Ascending aorta (tissue), 2 donors: Measurements from ENCODE around the gene CLEC20A. TPM values are rescaled to one million over a fixed set of nuclear protein-coding genes. Genes with fewer than 3 reads are reported as not detected.

Experiments
- DNase-seq, 2 donors: peaks; one replicate each; pipeline ENCODE4 v3.0.0-alpha.2; 2019; ENCODE audit warnings: low spot score in 2 of 2
- H3K27ac ChIP-seq, 2 donors: fragments of 200-600 bp; sonication (generic); one replicate each; pipeline ENCODE4 v1.5.1; 2016 to 2017; ENCODE audit warnings: mild to moderate bottlenecking in 1 of 2
- H3K27me3 ChIP-seq: fragments of 200-600 bp; sonication (generic); one replicate; pipeline ENCODE4 v1.5.1; 2017
- H3K36me3 ChIP-seq, 2 donors: fragments of 200-600 bp; sonication (generic); one replicate each; pipeline ENCODE4 v1.5.1; 2016
- H3K4me1 ChIP-seq, 2 donors: fragments of 200-600 bp; sonication (generic); one replicate each; pipeline ENCODE4 v1.5.1; 2016 to 2017; ENCODE audit warnings: mild to moderate bottlenecking in 1 of 2
- H3K4me3 ChIP-seq, 2 donors: fragments of 200-600 bp; sonication (generic); one replicate each; pipeline ENCODE4 v1.5.1; 2016 to 2017; ENCODE audit warnings: mild to moderate bottlenecking in 1 of 2
- H3K9me3 ChIP-seq, 2 donors: fragments of 200-600 bp; sonication (generic); one replicate each; pipeline ENCODE4 v1.5.1; 2016
- intact Hi-C: fragments of 100-400 bp; cut with DNase I; formaldehyde crosslinking; loops from one replicate; pipeline ENCODE4 v1.15.1; 2023
- total RNA-seq: library from RNA; depleted of rRNA; stranded (reverse); fragments of >200 nt; gene quantifications from one replicate; pipeline ENCODE4 v1.1.0, GENCODE V29; 2016
- TF ChIP-seq, protein P1 (sequence below), 3 experiments: fragments of 200-600 bp in 2 of 3; fragments of 450-650 bp in 1 of 3; sonication (generic) in 2 of 3; IDR thresholded peaks; one replicate each; pipeline ENCODE4 v1.5.1; 2016 to 2019; ENCODE audit warnings: antibody characterized with exemption in 3 of 3, mild to moderate bottlenecking in 1 of 3, moderate library complexity in 1 of 3

Gene CLEC20A
- total RNA-seq, 1 donor from 2014 or later: not detected

DNA sequence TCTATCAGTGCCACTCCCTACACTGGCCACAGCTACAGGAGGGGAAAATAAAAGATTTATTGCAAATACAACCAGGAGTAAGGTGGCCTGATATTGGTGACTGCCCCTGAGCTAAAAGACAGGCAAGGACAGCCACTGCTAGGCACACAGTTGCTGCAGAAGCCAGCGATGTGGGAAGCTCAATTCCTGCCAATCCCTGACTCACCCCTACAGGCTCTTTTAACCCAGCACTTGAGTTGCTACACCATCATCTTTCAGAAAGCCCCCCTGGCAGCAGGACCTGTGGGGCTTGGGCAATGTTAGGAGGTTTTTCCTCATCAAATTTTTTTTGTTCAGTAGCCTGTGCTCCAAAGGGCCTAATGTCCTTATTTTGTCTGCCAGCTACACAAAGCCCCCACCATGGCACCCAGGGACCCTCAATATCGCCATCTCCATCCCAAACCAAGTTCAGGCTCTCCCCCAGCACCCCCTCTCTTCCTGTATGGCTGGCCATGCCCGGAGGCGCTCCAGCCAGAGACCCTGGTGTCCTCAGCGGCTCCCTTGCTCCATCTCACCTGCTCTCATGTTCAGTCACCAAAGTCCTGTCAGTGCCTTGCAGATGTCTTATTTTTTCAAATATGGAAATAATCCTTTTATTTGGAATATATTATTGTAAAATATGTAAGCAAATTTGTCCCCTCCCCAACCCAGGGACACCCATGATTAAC, 13.4 kb downstream of the CLEC20A start:
- DNase-seq: no peak
- intact Hi-C loops: loop anchor here (10.0 kb wide), 1 partner anchor 179 kb away; no protein-coding TSS in a partner anchor
- no peaks in the 10 kb centered on the region for H3K27me3 ChIP-seq

GRCh38 chr1:178477841-178478240, 18.9 kb downstream of the CLEC20A start:
- Histone ChIP-seq H3K4me1 (no peaks in the 10 kb centered on the region), H3K36me3 (peaks cover 15 to 32% of the 10 kb centered on the region in 2 donors), H3K9me3 (no peaks in the 10 kb centered on the region), H3K4me3 (no peak overlapping the region), H3K27ac (no peak overlapping the region), H3K27me3 (no peaks in the 10 kb centered on the region)
- TF ChIP-seq, protein P1, sequence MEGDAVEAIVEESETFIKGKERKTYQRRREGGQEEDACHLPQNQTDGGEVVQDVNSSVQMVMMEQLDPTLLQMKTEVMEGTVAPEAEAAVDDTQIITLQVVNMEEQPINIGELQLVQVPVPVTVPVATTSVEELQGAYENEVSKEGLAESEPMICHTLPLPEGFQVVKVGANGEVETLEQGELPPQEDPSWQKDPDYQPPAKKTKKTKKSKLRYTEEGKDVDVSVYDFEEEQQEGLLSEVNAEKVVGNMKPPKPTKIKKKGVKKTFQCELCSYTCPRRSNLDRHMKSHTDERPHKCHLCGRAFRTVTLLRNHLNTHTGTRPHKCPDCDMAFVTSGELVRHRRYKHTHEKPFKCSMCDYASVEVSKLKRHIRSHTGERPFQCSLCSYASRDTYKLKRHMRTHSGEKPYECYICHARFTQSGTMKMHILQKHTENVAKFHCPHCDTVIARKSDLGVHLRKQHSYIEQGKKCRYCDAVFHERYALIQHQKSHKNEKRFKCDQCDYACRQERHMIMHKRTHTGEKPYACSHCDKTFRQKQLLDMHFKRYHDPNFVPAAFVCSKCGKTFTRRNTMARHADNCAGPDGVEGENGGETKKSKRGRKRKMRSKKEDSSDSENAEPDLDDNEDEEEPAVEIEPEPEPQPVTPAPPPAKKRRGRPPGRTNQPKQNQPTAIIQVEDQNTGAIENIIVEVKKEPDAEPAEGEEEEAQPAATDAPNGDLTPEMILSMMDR (IDR thresholded peaks at IDR 0.05): no peak
- no peak for DNase-seq
- intact Hi-C loops: no loop called here

More for the DNA sequence above, 13.4 kb downstream of the CLEC20A start:
- H3K4me1 ChIP-seq: peaks cover 0 to 4% of the 10 kb centered on the region in 2 donors
- H3K9me3 ChIP-seq: no peaks in the 10 kb centered on the region
- TF ChIP-seq, protein P1 (IDR thresholded peaks at IDR 0.05): no peak
- H3K36me3 ChIP-seq: peaks cover 0 to 4% of the 10 kb centered on the region in 2 donors
- no peak overlapping the region for H3K27ac ChIP-seq
- H3K4me3 ChIP-seq: no peak overlapping the region

DNA sequence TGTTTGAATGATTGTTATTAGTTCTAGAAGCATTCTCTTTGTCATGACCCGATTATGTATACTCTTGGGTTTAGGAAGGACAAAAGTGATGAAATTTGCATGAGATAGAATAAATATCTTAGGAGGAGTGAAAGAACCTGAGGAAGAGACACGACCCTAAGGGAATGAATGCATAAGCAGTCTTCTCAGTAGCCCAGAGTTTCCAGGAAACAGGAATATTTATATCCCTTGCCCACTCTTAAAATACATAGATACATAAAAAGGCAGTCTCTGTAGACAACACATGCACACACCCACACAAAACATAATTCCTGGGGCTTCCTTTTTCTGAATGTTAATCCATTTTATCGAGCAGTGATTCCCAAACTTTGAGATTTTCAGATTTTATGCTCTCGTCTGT, 19.4 kb downstream of the CLEC20A start:
- intact Hi-C loops: no loop called here
- Histone ChIP-seq H3K9me3 (no peaks in the 10 kb centered on the region), H3K27me3 (no peaks in the 10 kb centered on the region), H3K4me1 (no peaks in the 10 kb centered on the region), H3K27ac (no peak overlapping the region), H3K36me3 (peaks cover 15 to 37% of the 10 kb centered on the region in 2 donors), H3K4me3 (no peak overlapping the region)
- DNase-seq: no peak
- TF ChIP-seq, protein P1 (IDR thresholded peaks at IDR 0.05): no peak

DNA sequence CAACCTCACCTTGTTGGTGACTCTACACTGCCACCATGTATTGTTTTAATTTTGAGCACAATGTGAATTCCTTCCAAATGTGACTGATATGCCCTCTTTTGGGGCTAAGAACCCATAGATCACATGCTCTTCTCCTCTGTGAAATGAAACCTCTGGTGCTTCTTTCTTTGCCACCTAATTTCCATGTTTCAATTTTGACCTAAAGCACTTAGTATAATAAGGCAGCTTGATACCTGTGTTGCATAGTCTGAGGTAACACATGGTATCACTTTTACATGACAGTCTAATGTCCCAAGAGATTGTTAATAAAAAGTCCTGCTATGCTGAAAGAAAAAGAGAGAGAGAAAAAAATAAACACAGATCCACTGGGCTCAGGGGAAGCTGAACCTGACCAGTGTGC, 24.2 kb downstream of the CLEC20A start:
- no peaks in the 10 kb centered on the region for H3K9me3 ChIP-seq
- TF ChIP-seq, protein P1 (IDR thresholded peaks at IDR 0.05): no peak
- no peak for DNase-seq
- intact Hi-C loops: no loop called here
- peaks cover 28 to 64% of the 10 kb centered on the region in 2 donors for H3K36me3 ChIP-seq
- H3K27me3 ChIP-seq: no peaks in the 10 kb centered on the region
- no peak overlapping the region for H3K27ac ChIP-seq
- no peak overlapping the region for H3K4me3 ChIP-seq
- no peaks in the 10 kb centered on the region for H3K4me1 ChIP-seq

DNA sequence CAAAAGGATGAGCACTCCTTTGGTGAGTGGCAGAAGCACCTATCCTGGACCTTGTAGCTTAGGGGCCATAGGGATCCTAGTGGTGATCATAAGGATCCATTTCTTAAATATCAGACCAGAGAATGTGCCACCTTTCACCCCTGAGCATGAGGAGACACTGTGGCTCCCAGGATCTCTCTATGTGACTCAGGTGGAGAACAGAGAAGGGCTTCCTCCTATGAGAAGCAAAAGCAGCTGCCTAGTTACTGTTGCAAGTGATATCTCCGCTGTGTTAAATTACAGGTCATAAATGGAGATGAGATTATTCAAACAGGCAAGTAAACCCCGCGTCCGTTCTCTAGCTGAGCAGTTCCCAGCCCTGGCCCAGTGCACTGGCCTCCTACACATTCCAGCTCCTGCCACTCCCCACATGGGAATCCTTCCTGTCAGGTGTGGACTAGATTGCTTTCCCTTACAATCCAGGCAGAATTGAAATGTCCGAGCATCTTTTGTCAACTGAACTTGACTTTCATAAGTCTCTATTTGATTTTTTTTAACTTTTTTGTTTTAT, 26.3 kb downstream of the CLEC20A start:
- Histone ChIP-seq H3K9me3 (no peaks in the 10 kb centered on the region), H3K4me3 (no peak overlapping the region), H3K36me3 (peaks cover 40 to 76% of the 10 kb centered on the region in 2 donors), H3K4me1 (no peaks in the 10 kb centered on the region), H3K27me3 (no peaks in the 10 kb centered on the region), H3K27ac (no peak overlapping the region)
- DNase-seq: no peak
- intact Hi-C loops: no loop called here
- TF ChIP-seq, protein P1 (IDR thresholded peaks at IDR 0.05): no peak
